Measurements from ENCODE around the gene TIGD6. TPM values are rescaled to one million over a fixed set of nuclear protein-coding genes. Genes with fewer than 3 reads are reported as not detected.

The TIGD6 gene
- total and polyA plus RNA-seq, 2 experiments from 2014 or later = 1.4 to 2.1 TPM

DNA sequence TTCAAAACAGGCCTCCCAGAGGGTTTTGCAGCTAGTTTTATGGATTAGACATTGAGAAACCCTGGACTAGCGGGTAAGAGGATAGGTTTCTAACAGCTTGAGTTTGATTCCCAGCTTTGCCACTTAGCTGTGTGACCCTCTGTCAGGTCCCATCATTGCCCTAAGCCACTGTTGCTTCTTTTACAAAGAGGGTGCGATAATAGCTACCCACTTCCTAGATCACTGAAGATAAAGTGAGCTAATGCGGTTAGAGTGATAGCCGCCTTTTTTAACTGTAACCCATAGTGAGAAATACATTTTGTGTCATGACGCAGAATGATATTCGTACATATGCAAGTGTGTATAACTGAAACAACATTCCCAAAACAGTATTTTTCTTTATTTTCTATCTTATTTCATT lies 45.6 kb upstream of the TIGD6 start:
- no peaks in the 10 kb centered on the region for H3K27me3 ChIP-seq (ENCODE audit: insufficient read depth)
- Mint-ChIP-seq H3K4me3 (no peak overlapping the region), H3K27me3 (ENCODE audit: insufficient read depth, low read depth, poor library complexity) (peaks cover 2% of the 10 kb centered on the region), H3K9me3 (no peaks in the 10 kb centered on the region), H3K4me1 (peaks cover 4% of the 10 kb centered on the region), H3K27ac (no peak overlapping the region), H3K36me3 (ENCODE audit: low read depth) (peaks cover 83% of the 10 kb centered on the region)
- H3K27ac ChIP-seq (ENCODE audit: low read depth) = no peak overlapping the region
- ATAC-seq = no peak
- DNase-seq (ENCODE audit: low spot score) = no peak
- H4K20me1 ChIP-seq (replicated peaks; ENCODE audit: insufficient read depth) = peaks cover 11% of the 10 kb centered on the region
- no peaks in the 10 kb centered on the region for H3K9me2 ChIP-seq (ENCODE audit: insufficient read depth)
- TF ChIP-seq, protein P1, sequence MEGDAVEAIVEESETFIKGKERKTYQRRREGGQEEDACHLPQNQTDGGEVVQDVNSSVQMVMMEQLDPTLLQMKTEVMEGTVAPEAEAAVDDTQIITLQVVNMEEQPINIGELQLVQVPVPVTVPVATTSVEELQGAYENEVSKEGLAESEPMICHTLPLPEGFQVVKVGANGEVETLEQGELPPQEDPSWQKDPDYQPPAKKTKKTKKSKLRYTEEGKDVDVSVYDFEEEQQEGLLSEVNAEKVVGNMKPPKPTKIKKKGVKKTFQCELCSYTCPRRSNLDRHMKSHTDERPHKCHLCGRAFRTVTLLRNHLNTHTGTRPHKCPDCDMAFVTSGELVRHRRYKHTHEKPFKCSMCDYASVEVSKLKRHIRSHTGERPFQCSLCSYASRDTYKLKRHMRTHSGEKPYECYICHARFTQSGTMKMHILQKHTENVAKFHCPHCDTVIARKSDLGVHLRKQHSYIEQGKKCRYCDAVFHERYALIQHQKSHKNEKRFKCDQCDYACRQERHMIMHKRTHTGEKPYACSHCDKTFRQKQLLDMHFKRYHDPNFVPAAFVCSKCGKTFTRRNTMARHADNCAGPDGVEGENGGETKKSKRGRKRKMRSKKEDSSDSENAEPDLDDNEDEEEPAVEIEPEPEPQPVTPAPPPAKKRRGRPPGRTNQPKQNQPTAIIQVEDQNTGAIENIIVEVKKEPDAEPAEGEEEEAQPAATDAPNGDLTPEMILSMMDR (conservative IDR thresholded peaks at IDR 0.05; ENCODE audit: low read depth in 2 of 2) = no peak
- TF ChIP-seq STAT1 (IDR thresholded peaks at IDR 0.05; ENCODE audit: unreplicated experiment) (no peak), JUNB (IDR thresholded peaks at IDR 0.05; ENCODE audit: unreplicated experiment) (no peak), CREB1 (CRISPR knock-in tag; IDR thresholded peaks at IDR 0.05; ENCODE audit: low read depth) (no peak), ZNF114 (CRISPR knock-in tag; IDR thresholded peaks at IDR 0.05) (no peak), POLR2AphosphoS5 (IDR thresholded peaks at IDR 0.05; ENCODE audit: low read depth) (no peak), EZH2 (IDR thresholded peaks at IDR 0.05; ENCODE audit: low read depth, unreplicated experiment) (no peak), NANOG (IDR thresholded peaks at IDR 0.05; ENCODE audit: borderline replicate concordance) (no peak), ZNF331 (CRISPR knock-in tag; IDR thresholded peaks at IDR 0.05; ENCODE audit: low read depth) (no peak)
- TF ChIP-seq, protein P2, sequence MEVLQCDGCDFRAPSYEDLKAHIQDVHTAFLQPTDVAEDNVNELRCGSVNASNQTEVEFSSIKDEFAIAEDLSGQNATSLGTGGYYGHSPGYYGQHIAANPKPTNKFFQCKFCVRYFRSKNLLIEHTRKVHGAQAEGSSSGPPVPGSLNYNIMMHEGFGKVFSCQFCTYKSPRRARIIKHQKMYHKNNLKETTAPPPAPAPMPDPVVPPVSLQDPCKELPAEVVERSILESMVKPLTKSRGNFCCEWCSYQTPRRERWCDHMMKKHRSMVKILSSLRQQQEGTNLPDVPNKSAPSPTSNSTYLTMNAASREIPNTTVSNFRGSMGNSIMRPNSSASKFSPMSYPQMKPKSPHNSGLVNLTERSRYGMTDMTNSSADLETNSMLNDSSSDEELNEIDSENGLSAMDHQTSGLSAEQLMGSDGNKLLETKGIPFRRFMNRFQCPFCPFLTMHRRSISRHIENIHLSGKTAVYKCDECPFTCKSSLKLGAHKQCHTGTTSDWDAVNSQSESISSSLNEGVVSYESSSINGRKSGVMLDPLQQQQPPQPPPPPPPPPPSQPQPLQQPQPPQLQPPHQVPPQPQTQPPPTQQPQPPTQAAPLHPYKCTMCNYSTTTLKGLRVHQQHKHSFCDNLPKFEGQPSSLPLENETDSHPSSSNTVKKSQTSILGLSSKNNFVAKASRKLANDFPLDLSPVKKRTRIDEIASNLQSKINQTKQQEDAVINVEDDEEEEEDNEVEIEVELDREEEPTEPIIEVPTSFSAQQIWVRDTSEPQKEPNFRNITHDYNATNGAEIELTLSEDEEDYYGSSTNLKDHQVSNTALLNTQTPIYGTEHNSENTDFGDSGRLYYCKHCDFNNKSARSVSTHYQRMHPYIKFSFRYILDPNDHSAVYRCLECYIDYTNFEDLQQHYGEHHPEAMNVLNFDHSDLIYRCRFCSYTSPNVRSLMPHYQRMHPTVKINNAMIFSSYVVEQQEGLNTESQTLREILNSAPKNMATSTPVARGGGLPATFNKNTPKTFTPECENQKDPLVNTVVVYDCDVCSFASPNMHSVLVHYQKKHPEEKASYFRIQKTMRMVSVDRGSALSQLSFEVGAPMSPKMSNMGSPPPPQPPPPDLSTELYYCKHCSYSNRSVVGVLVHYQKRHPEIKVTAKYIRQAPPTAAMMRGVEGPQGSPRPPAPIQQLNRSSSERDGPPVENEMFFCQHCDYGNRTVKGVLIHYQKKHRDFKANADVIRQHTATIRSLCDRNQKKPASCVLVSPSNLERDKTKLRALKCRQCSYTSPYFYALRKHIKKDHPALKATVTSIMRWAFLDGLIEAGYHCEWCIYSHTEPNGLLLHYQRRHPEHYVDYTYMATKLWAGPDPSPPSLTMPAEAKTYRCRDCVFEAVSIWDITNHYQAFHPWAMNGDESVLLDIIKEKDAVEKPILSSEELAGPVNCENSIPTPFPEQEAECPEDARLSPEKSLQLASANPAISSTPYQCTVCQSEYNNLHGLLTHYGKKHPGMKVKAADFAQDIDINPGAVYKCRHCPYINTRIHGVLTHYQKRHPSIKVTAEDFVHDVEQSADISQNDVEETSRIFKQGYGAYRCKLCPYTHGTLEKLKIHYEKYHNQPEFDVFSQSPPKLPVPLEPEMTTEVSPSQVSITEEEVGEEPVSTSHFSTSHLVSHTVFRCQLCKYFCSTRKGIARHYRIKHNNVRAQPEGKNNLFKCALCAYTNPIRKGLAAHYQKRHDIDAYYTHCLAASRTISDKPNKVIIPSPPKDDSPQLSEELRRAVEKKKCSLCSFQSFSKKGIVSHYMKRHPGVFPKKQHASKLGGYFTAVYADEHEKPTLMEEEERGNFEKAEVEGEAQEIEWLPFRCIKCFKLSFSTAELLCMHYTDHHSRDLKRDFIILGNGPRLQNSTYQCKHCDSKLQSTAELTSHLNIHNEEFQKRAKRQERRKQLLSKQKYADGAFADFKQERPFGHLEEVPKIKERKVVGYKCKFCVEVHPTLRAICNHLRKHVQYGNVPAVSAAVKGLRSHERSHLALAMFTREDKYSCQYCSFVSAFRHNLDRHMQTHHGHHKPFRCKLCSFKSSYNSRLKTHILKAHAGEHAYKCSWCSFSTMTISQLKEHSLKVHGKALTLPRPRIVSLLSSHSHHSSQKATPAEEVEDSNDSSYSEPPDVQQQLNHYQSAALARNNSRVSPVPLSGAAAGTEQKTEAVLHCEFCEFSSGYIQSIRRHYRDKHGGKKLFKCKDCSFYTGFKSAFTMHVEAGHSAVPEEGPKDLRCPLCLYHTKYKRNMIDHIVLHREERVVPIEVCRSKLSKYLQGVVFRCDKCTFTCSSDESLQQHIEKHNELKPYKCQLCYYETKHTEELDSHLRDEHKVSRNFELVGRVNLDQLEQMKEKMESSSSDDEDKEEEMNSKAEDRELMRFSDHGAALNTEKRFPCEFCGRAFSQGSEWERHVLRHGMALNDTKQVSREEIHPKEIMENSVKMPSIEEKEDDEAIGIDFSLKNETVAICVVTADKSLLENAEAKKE (CRISPR knock-in tag; IDR thresholded peaks at IDR 0.05) = no peak
- TF ChIP-seq, protein P3, sequence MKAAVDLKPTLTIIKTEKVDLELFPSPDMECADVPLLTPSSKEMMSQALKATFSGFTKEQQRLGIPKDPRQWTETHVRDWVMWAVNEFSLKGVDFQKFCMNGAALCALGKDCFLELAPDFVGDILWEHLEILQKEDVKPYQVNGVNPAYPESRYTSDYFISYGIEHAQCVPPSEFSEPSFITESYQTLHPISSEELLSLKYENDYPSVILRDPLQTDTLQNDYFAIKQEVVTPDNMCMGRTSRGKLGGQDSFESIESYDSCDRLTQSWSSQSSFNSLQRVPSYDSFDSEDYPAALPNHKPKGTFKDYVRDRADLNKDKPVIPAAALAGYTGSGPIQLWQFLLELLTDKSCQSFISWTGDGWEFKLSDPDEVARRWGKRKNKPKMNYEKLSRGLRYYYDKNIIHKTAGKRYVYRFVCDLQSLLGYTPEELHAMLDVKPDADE (IDR thresholded peaks at IDR 0.05) = no peak
- no peaks in the 10 kb centered on the region for H3F3A ChIP-seq (replicated peaks; ENCODE audit: low read depth)
- H3K36me3 ChIP-seq (ENCODE audit: insufficient read depth) = peaks cover 40% of the 10 kb centered on the region
- H3K4me2 ChIP-seq = no peak overlapping the region
- H2AFZ ChIP-seq = no peak overlapping the region
- H3K79me2 ChIP-seq (replicated peaks; ENCODE audit: insufficient read depth) = no peaks in the 10 kb centered on the region
- H3K4me3 ChIP-seq = no peak overlapping the region
- no peaks in the 10 kb centered on the region for H3K4me1 ChIP-seq (ENCODE audit: insufficient read depth)

Data from GM23338 (cell line).